Measurements from ENCODE around the gene C16orf74. TPM values are rescaled to one million over a fixed set of nuclear protein-coding genes. Genes with fewer than 3 reads are reported as not detected.

C16orf74 gene
- total RNA-seq, 1 donor from 2014 or later, result 0.64 TPM

GRCh38 chr16:85712801-85713200, 38.1 kb downstream of the C16orf74 start:
- DNase-seq (ENCODE audit: low spot score), result no peak
- Mint-ChIP-seq H3K27me3 (ENCODE audit: unreplicated experiment) (no peaks in the 10 kb centered on the region), H3K27ac (ENCODE audit: unreplicated experiment) (no peak overlapping the region), H3K4me1 (ENCODE audit: unreplicated experiment) (peaks cover 7% of the 10 kb centered on the region), H3K4me3 (ENCODE audit: unreplicated experiment) (no peak overlapping the region), H3K9me3 (ENCODE audit: unreplicated experiment) (no peaks in the 10 kb centered on the region), H3K36me3 (ENCODE audit: low read depth, unreplicated experiment) (peaks cover 6% of the 10 kb centered on the region)
- TF ChIP-seq CTCF (IDR thresholded peaks at IDR 0.05; ENCODE audit: unreplicated experiment), result no peak

GRCh38 chr16:85711982-85712587, 38.8 kb downstream of the C16orf74 start:
- no peak for TF ChIP-seq CTCF (IDR thresholded peaks at IDR 0.05; ENCODE audit: unreplicated experiment)
- Mint-ChIP-seq H3K36me3 (ENCODE audit: low read depth, unreplicated experiment) (peaks cover 6% of the 10 kb centered on the region), H3K27ac (ENCODE audit: unreplicated experiment) (no peak overlapping the region), H3K4me3 (ENCODE audit: unreplicated experiment) (no peak overlapping the region), H3K27me3 (ENCODE audit: unreplicated experiment) (no peaks in the 10 kb centered on the region), H3K4me1 (ENCODE audit: unreplicated experiment) (peaks cover 7% of the 10 kb centered on the region), H3K9me3 (ENCODE audit: unreplicated experiment) (no peaks in the 10 kb centered on the region)
- DNase-seq (ENCODE audit: low spot score), result no peak

- Mint-ChIP-seq H3K27ac (ENCODE audit: unreplicated experiment) (no peak overlapping the region), H3K27me3 (ENCODE audit: unreplicated experiment) (no peaks in the 10 kb centered on the region), H3K4me1 (ENCODE audit: unreplicated experiment) (peaks cover 4% of the 10 kb centered on the region), H3K9me3 (ENCODE audit: unreplicated experiment) (no peaks in the 10 kb centered on the region), H3K36me3 (ENCODE audit: low read depth, unreplicated experiment) (peaks cover 6% of the 10 kb centered on the region), H3K4me3 (ENCODE audit: unreplicated experiment) (no peak overlapping the region)
- no peak for DNase-seq (ENCODE audit: low spot score)
- no peak for TF ChIP-seq CTCF (IDR thresholded peaks at IDR 0.05; ENCODE audit: unreplicated experiment)
Measured at GRCh38 chr16:85710732-85711131, 40.2 kb downstream of the C16orf74 start.

- H3K4me3 Mint-ChIP-seq (ENCODE audit: unreplicated experiment), result no peak overlapping the region
- peaks cover 2% of the 10 kb centered on the region for H3K27me3 Mint-ChIP-seq (ENCODE audit: unreplicated experiment)
- no peak for TF ChIP-seq CTCF (IDR thresholded peaks at IDR 0.05; ENCODE audit: unreplicated experiment)
- no peak for DNase-seq (ENCODE audit: low spot score)
- no peak overlapping the region for H3K27ac Mint-ChIP-seq (ENCODE audit: unreplicated experiment)
- H3K4me1 Mint-ChIP-seq (ENCODE audit: unreplicated experiment), result no peaks in the 10 kb centered on the region
- no peaks in the 10 kb centered on the region for H3K9me3 Mint-ChIP-seq (ENCODE audit: unreplicated experiment)
- H3K36me3 Mint-ChIP-seq (ENCODE audit: low read depth, unreplicated experiment), result peaks cover 6% of the 10 kb centered on the region
Measured at GRCh38 chr16:85709766-85710585, 40.9 kb downstream of the C16orf74 start.

- H3K27me3 Mint-ChIP-seq (ENCODE audit: unreplicated experiment), result peaks cover 2% of the 10 kb centered on the region
- H3K4me3 Mint-ChIP-seq (ENCODE audit: unreplicated experiment), result no peak overlapping the region
- peaks cover 6% of the 10 kb centered on the region for H3K36me3 Mint-ChIP-seq (ENCODE audit: low read depth, unreplicated experiment)
- no peak for DNase-seq (ENCODE audit: low spot score)
- TF ChIP-seq CTCF (IDR thresholded peaks at IDR 0.05; ENCODE audit: unreplicated experiment), result no peak
- H3K27ac Mint-ChIP-seq (ENCODE audit: unreplicated experiment), result no peak overlapping the region
- H3K4me1 Mint-ChIP-seq (ENCODE audit: unreplicated experiment), result no peaks in the 10 kb centered on the region
- H3K9me3 Mint-ChIP-seq (ENCODE audit: unreplicated experiment), result no peaks in the 10 kb centered on the region
Measured at GRCh38 chr16:85708338-85708737, 42.6 kb downstream of the C16orf74 start.

All from endothelial cell (in vitro differentiated cells).